Glomerular visceral epithelial cell (primary cell): ENCODE data around the gene EXOSC9.
"Not testable (repeated sequence)": the region's sequence is repeated elsewhere in the genome, so short reads cannot be mapped to it uniquely, and the experiment has no call there.

Source experiments
- DNase-seq: peaks from one replicate; pipeline ENCODE4 v3.0.0-alpha.2; 2016; ENCODE audit errors: extremely low spot score

EXOSC9 gene

GRCh38 chr4:121800961-121801714, at the start of gene EXOSC9:
EXOSC9 (plus strand) TSS chr4:121801323; CDS start chr4:121801425, 102 bp downstream.
- DNase-seq = peak; percentile 95

GRCh38 chr4:121752142-121752541, 49.0 kb upstream of the EXOSC9 start:
- not testable (repeated sequence) for DNase-seq

- no peak for DNase-seq
These were observed 42.1 kb upstream of the EXOSC9 start for GRCh38 chr4:121758925-121759568.

GRCh38 chr4:121760205-121760604, 40.9 kb upstream of the EXOSC9 start:
- no peak for DNase-seq

GRCh38 chr4:121764303-121764701, 36.8 kb upstream of the EXOSC9 start:
- DNase-seq = no peak

GRCh38 chr4:121764702-121765367, 36.3 kb upstream of the EXOSC9 start, which contains the start of gene SMIM43:
SMIM43 (minus strand) TSS chr4:121765164; CDS start chr4:121765105, 59 bp downstream.
- peak; percentile 33 for DNase-seq

- no peak for DNase-seq
These were observed 35.8 kb upstream of the EXOSC9 start for GRCh38 chr4:121765368-121765705.

- DNase-seq = no peak
These were observed 35.1 kb upstream of the EXOSC9 start for GRCh38 chr4:121765971-121766538.

- DNase-seq = no peak
These were observed 34.0 kb upstream of the EXOSC9 start for GRCh38 chr4:121767166-121767565.

- no peak for DNase-seq
These were observed 31.8 kb upstream of the EXOSC9 start for GRCh38 chr4:121769341-121769740.

GRCh38 chr4:121771869-121772268, 29.3 kb upstream of the EXOSC9 start:
- no peak for DNase-seq

GRCh38 chr4:121773883-121774282, 27.2 kb upstream of the EXOSC9 start:
- no peak for DNase-seq

- DNase-seq = no peak
These were observed 24.3 kb upstream of the EXOSC9 start for GRCh38 chr4:121776610-121777401.

- peak; percentile 89 for DNase-seq
These were observed 23.5 kb upstream of the EXOSC9 start for GRCh38 chr4:121777625-121778024.

- no peak for DNase-seq
These were observed 22.0 kb upstream of the EXOSC9 start for GRCh38 chr4:121778991-121779628.

- DNase-seq = no peak
These were observed 17.9 kb upstream of the EXOSC9 start for GRCh38 chr4:121783210-121783609.

- DNase-seq = no peak
These were observed 16.7 kb upstream of the EXOSC9 start for GRCh38 chr4:121784401-121784800.

- DNase-seq = peak; percentile 94
These were observed 16.1 kb upstream of the EXOSC9 start for GRCh38 chr4:121784975-121785374.

GRCh38 chr4:121785479-121785878, 15.6 kb upstream of the EXOSC9 start:
- peak; percentile 37 for DNase-seq

GRCh38 chr4:121786221-121786620, 14.9 kb upstream of the EXOSC9 start:
- DNase-seq = no peak

GRCh38 chr4:121788896-121789295, 12.2 kb upstream of the EXOSC9 start:
- DNase-seq = no peak
